ENCODE data around the gene SDS.
"Not testable (repeated sequence)": the region's sequence is repeated elsewhere in the genome, so short reads cannot be mapped to it uniquely, and the experiment has no call there.

SDS gene

GRCh38 chr12:113374823-113375428 lies 28.8 kb downstream of the SDS start:
- no peak for DNase-seq

DNA sequence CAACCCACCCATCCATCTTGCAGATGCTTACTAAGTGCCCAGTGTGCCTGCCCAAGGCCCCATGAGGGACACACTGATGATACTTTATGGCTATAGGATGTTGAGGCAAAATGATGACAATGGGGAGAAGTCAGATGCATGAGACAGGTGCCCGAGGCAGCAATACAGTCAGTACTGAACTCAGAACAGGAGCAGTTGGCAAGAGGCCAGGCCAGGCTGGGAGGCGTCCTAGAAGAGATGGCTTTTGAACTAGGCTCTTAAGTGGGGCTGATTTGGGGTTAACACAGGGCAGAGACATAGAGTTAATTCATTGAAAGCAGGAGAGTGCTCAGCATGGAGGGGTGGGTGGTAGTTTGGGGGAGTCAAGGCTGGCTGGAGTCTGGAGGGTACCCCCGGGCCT lies 29.7 kb downstream of the SDS start:
- DNase-seq, result no peak

DNA sequence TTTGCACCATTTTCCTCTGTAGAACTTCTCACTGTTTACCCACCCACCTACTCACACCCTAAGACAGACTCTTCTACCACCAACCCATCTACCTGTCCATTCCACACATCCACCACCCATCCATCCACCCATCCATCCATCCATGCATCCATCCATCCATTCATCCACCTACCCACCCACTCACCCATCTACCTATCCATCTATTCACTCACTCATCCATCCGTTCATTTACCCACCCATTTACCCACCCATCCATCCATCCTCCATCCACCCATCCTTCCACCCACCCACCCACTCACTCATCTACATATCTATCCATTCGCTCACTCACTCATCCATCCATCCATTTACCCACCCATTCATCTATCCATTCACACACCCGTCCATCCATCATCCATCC lies 30.2 kb downstream of the SDS start:
- DNase-seq, result no peak

DNA sequence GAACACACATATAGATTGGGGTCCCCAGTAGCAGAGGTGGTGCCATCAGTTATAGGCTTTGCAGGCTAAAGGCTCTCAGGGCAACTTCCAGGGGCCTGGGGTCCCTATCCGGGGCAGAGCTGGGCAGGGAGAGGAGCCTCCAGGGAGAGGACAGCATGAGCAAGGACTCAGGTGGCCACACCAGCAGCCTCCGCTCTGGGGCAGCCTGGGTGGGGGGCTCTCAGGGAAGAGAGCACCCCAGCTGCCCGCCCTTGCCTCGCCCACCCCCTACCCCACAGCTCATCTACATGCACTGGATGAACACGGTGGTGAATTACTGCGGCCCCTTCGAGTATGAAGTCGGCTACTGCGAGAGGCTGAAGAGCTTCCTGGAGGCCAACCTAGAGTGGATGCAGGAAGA lies 31.3 kb downstream of the SDS start:
- no peak for DNase-seq

- no peak for DNase-seq
Measured at GRCh38 chr12:113371808-113372207, 31.9 kb downstream of the SDS start.

DNA sequence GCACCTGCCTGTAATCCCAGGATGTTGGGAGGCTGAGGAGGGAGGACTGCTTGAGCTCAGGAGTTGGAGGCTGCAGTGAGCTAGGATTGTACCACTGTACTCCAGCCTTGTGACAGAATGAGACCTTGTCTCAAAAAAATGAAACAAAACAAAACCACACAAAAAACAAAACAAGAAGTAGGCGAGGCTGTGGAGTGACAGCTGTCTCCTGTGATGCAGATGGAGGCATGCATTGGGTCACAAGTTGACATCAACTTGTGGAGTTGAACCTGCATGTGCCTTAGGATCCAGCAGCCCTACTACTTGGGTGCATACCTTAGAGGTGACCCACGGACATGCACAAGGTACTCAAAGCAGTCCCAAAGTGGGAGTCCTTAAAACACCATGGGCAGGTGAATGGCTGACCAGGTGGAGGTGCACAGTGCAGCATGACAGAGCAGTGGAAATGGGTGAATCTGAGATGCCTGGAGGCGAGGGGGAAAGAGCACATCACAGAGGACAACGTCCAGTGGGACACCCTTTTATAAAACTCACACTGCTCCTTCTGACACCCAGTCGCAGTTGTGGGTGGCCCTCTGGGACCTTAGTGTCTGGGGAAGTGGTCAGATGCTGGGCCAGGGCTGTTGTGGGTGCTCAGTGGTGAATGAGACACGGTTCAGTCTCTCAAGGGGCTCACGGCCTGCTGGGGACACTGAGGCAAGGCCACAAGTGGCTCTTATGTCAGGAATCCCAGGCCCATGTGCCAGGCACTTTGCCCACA lies 32.6 kb downstream of the SDS start:
- no peak for DNase-seq

- no peak for DNase-seq
Measured at GRCh38 chr12:113369391-113369985, 34.2 kb downstream of the SDS start.

DNA sequence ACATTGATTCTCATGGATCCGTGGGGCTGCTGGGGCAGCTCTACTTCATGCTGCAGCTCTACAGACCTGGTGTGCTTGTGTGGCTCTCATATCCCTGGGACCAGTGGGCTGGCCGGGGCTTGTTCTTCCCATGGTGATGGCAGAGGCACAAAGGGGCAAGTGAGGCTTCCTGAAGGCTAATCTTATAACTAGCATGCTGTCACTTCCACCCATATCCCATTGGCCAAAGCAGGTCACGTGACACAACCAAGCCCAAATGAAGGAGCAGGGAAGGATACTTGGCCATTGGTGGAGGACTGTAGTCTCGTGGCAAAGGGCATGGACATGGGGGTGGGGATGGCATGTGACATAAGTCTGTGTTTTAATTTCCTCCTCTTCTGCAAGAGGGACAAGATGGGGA lies 35.4 kb downstream of the SDS start:
- DNase-seq, result peak in 3 of 4 experiments; percentile 28 to 33 (median 31)

DNA sequence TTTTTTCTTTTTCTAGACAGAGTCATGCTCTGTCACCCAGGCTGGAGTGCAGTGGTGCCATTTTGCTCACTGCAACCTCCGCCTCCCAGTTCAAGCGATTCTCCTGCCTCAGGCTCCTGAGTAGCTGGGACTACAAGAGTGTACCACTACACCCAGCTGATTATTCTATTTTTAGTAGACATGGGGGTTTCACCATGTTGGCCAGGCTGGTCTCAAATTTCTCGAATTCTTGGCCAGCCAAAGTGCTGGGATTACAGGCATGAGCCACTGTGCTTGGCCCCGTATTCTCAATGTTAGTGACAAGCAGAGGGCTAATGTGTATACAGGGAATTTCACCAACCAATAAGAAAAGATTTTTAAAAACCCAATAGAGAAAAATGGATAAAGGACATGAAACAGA lies 36.9 kb downstream of the SDS start:
- no peak for DNase-seq

- no peak for DNase-seq
Measured at GRCh38 chr12:113365639-113366395, 37.9 kb downstream of the SDS start.

DNA sequence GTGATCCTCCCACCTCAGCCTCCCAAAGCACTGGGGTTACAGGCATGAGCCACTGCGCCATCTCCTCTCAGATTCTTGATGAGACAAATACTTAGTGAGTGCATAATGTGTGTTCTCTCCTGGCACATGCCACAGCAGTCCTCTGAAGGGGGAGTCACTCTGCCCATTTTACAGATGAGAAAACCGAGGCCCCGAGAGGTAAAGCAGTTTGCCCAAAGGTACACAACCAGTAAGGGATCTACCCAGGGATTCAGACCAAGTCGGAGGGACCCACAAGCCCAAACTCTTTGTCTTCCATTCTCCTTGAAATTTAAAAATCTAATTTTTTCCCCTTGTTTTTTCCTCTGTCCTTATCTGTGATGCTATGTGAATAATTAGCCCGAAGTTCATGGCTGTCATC lies 39.0 kb downstream of the SDS start:
- DNase-seq, result no peak

DNA sequence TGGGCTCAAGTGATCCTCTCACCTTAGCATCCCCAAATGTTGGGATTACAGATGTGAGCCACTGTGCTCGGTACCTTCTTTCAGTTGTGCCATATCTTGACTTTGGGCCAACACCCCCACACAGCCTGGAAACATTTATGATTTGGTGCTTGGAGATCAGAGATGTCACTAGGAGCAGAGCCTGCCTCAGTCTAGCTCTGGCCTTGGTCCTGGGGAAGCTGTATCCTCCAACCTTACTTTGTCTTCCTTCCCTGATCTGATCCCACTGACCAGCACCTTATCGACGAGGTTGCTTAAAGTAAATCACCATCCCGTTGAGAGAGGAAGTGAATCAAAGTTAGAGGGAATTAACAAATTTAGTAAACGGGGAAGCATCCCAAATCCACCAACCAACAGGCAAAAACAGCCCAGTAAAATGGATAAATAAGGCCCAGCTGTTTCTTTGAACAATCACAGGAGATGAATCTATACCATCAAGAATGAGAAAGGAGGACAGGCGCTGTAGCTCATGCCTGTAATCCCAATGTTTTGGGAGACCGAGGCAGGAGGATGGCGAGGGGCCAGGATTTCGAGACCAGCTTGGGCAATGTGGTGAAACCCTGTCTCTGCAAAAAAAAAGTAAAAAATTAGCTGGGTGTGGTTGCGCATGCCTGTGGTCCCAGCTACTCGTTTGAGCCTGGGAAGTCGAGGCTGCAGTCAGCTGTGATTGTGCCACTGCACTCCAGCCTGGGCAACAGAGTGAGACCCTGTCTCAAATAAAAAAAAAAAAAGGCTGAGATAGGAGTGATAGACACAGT lies 41.9 kb downstream of the SDS start:
- peak in 1 of 4 experiments; percentile 13 for DNase-seq

DNA sequence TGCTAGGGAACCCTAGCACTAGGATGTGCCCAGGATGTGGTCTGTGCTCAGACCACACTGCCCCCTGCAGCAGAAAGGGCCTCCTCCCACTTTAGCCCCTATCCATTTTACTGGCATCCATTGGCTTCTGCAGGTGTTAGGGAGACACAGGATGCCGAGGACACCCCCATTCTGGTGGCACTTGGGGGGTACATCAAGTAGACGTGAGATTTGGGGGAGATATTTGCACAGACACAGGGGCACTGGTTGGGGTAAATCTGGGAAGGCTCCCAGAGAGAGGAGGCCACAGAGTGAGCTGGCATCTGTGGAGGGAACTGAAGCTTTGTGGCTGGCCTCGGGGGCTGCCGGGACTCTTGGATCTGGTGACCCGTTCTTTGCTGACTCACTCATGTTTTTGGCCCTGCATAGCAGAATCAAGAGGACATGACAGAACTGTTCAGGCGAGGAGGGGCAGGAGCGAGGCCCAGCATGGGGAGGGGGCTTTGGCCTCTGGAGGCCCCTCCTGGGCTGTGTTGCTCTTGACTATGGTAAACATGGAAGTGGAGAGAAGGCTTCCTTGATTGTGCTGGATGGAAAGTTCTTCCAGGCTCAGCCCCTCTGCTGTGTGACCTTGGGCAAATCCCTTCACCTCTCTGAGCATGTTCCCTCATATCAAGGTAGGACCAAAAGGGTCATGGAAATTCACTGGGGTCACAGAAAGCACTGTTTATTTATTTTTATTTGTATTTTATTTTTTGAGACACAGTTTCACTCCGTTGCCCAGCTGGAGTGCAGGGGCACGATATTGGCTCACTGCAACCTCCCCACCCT lies 43.5 kb downstream of the SDS start:
- DNase-seq, result peak; percentile 64 to 75 (median 72)

DNA sequence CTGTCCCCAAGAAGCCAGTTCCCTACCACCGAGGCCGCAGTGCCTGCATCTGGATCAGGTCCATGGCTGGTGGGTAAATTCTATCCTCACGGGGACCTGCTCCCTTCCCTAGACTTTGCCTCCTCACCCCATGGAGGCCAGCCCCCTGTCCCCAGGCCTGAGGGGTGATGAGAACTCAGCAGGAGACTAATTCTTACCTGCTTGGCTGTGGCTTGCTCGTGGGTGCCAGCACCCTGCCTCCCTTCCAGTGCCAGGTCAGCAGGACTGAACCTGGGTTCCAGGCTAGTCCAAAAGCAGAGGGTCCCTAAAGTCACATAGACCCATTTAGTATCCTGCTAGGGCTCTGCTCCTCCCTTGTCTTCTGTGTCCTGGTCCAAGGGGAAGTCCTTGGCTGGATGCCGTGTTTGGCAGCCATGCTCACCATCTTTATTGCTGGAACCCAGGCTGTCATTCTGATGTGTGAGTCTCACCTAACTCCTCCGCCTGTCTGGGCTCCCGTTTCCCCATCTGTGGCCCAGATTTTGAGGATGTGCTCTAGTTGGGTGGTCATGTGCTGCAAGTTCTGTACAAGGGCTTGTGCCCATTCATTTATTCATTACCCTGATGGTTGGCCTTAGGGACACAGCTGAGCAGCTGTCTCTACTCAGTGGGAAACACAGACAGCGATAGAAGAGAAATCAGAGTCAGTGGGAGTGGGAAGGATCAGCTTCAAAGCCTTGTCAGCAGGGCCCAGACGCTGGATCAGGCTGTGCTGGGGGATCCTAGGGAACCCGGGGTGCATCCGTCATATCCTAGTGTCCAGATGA lies 44.4 kb downstream of the SDS start:
- DNase-seq, result peak; percentile 55 to 74 (median 70)

- DNase-seq, result peak; percentile 97 to 99 (median 99)
Measured at GRCh38 chr12:113358381-113359132, 45.1 kb downstream of the SDS start, which contains the start of gene PLBD2. TSS of gene PLBD2 (plus strand) at chr12:113358587. CDS start at chr12:113358601, 14 bp downstream.

DNA sequence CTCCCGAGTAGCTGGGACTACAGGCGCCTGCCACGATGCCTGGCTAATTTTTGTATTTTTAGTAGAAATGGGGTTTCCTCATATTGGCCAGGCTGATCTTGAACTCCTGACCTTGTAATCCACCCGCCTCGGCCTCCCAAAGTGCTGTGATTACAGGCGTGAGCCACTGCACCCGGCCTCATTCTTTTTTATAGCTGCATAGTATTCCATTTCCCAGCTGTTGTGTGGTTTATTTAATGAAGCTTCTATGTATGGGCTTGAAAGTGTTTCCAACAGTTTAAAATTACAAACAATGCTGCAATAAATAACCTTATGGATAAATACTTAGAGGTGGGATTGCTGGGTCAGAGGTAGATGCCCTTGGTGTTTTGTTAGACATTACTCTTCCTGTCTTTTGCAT lies 49.5 kb downstream of the SDS start:
- DNase-seq, result not testable (repeated sequence)

DNA sequence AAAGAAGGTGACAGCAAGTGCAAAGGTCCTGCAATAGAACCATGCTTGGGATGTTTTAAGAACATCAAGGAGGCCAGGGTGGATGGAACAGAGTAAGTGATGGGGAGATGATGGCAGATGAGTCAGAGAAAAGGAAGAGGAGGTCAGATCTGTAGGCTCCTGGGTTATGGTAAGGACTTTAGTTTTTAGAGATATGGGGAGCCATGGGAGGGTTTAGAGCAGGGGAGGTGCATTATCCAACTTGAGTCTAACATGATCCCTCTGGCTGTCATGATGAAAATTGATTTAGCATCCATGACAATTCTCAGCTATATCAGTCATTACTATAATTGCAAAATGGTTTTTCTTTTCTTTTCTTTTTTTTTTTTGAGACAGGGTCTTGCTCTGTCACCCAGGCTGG lies 52.6 kb downstream of the SDS start:
- DNase-seq, result no peak

- DNase-seq, result peak in 1 of 4 experiments; percentile 28
Measured at GRCh38 chr12:113348849-113349536, 54.7 kb downstream of the SDS start.

- peak in 1 of 4 experiments; percentile 34 for DNase-seq
Measured at GRCh38 chr12:113347892-113348291, 55.8 kb downstream of the SDS start.

All from suppressor macrophage (primary cell).